ENCODE results near the gene DIAPH3. TPM values are rescaled to one million over a fixed set of nuclear protein-coding genes. Genes with fewer than 3 reads are reported as not detected.
"Not testable (repeated sequence)": the region's sequence is repeated elsewhere in the genome, so short reads cannot be mapped to it uniquely, and the experiment has no call there.

Gene DIAPH3, protein sequence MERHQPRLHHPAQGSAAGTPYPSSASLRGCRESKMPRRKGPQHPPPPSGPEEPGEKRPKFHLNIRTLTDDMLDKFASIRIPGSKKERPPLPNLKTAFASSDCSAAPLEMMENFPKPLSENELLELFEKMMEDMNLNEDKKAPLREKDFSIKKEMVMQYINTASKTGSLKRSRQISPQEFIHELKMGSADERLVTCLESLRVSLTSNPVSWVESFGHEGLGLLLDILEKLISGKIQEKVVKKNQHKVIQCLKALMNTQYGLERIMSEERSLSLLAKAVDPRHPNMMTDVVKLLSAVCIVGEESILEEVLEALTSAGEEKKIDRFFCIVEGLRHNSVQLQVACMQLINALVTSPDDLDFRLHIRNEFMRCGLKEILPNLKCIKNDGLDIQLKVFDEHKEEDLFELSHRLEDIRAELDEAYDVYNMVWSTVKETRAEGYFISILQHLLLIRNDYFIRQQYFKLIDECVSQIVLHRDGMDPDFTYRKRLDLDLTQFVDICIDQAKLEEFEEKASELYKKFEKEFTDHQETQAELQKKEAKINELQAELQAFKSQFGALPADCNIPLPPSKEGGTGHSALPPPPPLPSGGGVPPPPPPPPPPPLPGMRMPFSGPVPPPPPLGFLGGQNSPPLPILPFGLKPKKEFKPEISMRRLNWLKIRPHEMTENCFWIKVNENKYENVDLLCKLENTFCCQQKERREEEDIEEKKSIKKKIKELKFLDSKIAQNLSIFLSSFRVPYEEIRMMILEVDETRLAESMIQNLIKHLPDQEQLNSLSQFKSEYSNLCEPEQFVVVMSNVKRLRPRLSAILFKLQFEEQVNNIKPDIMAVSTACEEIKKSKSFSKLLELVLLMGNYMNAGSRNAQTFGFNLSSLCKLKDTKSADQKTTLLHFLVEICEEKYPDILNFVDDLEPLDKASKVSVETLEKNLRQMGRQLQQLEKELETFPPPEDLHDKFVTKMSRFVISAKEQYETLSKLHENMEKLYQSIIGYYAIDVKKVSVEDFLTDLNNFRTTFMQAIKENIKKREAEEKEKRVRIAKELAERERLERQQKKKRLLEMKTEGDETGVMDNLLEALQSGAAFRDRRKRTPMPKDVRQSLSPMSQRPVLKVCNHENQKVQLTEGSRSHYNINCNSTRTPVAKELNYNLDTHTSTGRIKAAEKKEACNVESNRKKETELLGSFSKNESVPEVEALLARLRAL
- 17.8 TPM for polyA plus RNA-seq (2012; ENCODE audit: insufficient read depth, insufficient read length)

- H3K4me3 ChIP-seq (ENCODE audit: low read length), result peak within 1 kb of the TSS; percentile 88
- DNase-seq (ENCODE audit: low read depth, low spot score), result peak; percentile 89
These were observed at the start of gene DIAPH3 for GRCh38 chr13:60163478-60164233. Gene DIAPH3 (minus strand): TSS chr13:60163928. CDS start chr13:60163766, 162 bp downstream.

DNA sequence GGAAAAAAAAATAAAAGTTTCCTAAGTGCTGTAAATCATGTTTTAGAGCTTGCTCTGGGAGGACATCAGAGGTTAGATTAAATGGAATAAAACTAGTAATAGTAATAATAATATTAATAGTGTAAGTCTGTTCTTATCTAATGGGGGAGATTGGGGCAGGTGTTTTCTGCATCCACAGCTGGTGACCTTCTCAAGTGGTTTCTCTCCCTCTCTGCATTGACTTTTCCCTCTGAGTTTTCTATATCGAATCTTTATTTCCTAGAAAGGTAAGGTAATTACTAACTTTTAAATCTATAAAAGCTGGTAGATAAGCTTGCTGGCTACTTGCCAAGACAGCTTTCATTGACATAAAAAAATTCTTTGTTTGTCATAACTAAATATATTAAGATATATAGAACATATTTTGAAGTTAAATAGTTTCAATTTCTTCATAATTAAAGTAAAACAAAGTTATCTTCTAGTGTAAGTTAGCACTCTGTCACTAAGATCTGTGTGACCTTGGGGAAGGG is 49.6 kb upstream of the DIAPH3 start:
- no peak overlapping the region for H3K4me3 ChIP-seq (ENCODE audit: low read length)
- DNase-seq (ENCODE audit: low read depth, low spot score), result no peak

- no peak for DNase-seq (ENCODE audit: low read depth, low spot score)
- H3K4me3 ChIP-seq (ENCODE audit: low read length), result no peak overlapping the region
These were observed 47.8 kb upstream of the DIAPH3 start for GRCh38 chr13:60211548-60211947.

- H3K4me3 ChIP-seq (ENCODE audit: low read length), result no peak overlapping the region
- no peak for DNase-seq (ENCODE audit: low read depth, low spot score)
These were observed 47.0 kb upstream of the DIAPH3 start for GRCh38 chr13:60210510-60211330.

GRCh38 chr13:60205499-60205898 is 41.8 kb upstream of the DIAPH3 start:
- H3K4me3 ChIP-seq (ENCODE audit: low read length); DNase-seq (ENCODE audit: low read depth, low spot score): not testable (repeated sequence)

- no peak for DNase-seq (ENCODE audit: low read depth, low spot score)
- no peak overlapping the region for H3K4me3 ChIP-seq (ENCODE audit: low read length)
These were observed 37.6 kb upstream of the DIAPH3 start for GRCh38 chr13:60201286-60201685.

GRCh38 chr13:60195893-60196292 is 32.2 kb upstream of the DIAPH3 start:
- not testable (repeated sequence) for DNase-seq (ENCODE audit: low read depth, low spot score); H3K4me3 ChIP-seq (ENCODE audit: low read length)

DNA sequence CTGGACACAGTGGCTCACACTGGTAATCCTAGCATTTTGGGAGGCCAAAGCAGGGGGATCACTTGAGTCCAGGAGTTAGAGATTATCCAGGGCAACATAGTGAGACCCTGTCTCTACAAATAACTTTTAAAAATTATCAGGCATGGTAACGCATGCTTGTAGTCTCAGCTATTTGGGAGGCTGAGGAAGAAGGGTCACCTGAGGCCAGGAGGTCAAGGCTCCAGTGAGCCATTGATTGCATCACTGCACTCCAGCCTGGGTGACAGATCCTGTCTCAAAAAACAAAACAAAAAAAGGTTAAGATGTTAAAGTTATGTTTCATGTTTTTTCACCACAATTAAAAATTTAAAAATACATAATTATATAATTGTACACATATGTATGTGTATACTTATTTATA is 19.2 kb upstream of the DIAPH3 start:
- DNase-seq (ENCODE audit: low read depth, low spot score), result no peak
- H3K4me3 ChIP-seq (ENCODE audit: low read length), result no peak overlapping the region

GRCh38 chr13:60178327-60178726 is 14.6 kb upstream of the DIAPH3 start:
- H3K4me3 ChIP-seq (ENCODE audit: low read length), result no peak overlapping the region
- no peak for DNase-seq (ENCODE audit: low read depth, low spot score)

DNA sequence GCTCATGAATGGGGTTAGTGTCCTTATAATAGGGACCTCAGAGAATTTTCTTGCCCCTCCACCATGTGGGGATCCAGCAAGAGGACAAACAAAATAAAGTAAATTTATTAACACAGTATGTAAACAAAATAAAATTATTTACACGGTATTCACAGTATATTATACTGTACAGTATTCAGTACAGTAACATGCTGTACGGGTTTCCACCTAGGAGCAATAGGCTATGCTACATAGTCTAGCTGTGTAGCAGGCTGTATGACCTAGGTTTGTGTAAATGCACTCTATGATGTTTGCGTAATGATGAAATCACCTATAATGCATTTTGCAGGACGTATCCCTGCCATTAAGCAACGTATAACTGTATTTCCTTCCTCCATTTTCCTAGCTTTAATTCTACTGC is 11.8 kb upstream of the DIAPH3 start:
- no peak for DNase-seq (ENCODE audit: low read depth, low spot score)

GRCh38 chr13:60174113-60174512 is 10.4 kb upstream of the DIAPH3 start:
- H3K4me3 ChIP-seq (ENCODE audit: low read length), result no peak overlapping the region
- no peak for DNase-seq (ENCODE audit: low read depth, low spot score)

More for the DNA sequence above, 11.8 kb upstream of the DIAPH3 start:
- no peak overlapping the region for H3K4me3 ChIP-seq (ENCODE audit: low read length)

- no peak overlapping the region for H3K4me3 ChIP-seq (ENCODE audit: low read length)
- no peak for DNase-seq (ENCODE audit: low read depth, low spot score)
These were observed 8.4 kb upstream of the DIAPH3 start for GRCh38 chr13:60172111-60172510.

- no peak for DNase-seq (ENCODE audit: low read depth, low spot score)
- H3K4me3 ChIP-seq (ENCODE audit: low read length), result no peak overlapping the region
These were observed 6.7 kb upstream of the DIAPH3 start for GRCh38 chr13:60170414-60170813.

DNA sequence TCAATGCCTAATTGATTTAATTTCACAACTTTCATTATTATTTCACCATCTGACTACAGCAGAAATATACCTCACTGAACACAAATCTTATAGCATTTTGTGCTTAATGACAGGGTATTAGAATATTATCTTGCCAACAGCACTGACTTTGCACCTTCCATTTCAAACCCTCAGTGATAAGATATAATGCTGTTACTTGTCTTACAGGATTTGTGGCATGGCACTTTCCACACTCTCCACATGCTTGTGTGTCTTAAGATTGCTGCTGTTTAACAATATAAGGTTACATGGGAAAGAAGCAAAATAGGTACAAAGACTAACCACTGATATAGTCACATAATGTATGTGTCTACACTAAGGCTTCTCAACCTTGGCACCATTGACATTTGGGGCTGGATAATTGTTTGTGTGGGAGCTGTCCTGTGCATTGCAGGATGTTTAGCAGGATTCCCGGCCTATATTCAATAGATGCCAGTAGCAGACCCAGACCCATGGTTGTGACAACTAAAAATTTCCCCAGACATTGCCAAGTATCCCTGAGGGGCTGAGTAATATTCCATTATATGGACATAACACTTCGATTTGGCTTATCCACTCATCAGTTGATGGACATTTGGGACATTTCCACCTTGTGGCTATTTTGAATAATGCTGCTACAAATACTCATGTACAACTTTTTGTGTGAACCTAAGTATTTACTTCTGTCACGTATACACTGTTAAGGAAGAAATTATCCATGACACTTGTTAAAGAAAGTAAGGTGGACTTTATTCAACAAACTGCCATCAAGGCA is 5.7 kb upstream of the DIAPH3 start:
- H3K4me3 ChIP-seq (ENCODE audit: low read length), result no peak overlapping the region
- DNase-seq (ENCODE audit: low read depth, low spot score), result no peak

GRCh38 chr13:60167121-60167520 is 3.4 kb upstream of the DIAPH3 start:
- no peak for DNase-seq (ENCODE audit: low read depth, low spot score)
- no peak overlapping the region for H3K4me3 ChIP-seq (ENCODE audit: low read length)

- DNase-seq (ENCODE audit: low read depth, low spot score), result no peak
- no peak overlapping the region for H3K4me3 ChIP-seq (ENCODE audit: low read length)
These were observed 1.8 kb upstream of the DIAPH3 start for GRCh38 chr13:60165391-60166099.

Measured in Jurkat, Clone E6-1 (cell line).